HG03066 (cell line): ENCODE measurements around the gene PYCARD.
"Not testable (repeated sequence)": the region's sequence is repeated elsewhere in the genome, so short reads cannot be mapped to it uniquely, and the experiment has no call there.

Source experiments
- ATAC-seq: cut with Tn5 transposase; IDR thresholded peaks from one replicate; pipeline ENCODE4 v1.9.1; 2021; ENCODE audit warnings: low read depth; ENCODE audit not compliant: unreplicated experiment

The PYCARD gene

GRCh38 chr16:31191697-31192428 lies 10.7 kb downstream of the PYCARD start:
- ATAC-seq = no peak

- no peak for ATAC-seq
These were observed 11.6 kb downstream of the PYCARD start for GRCh38 chr16:31190818-31191444.

- ATAC-seq = no peak
These were observed 12.5 kb downstream of the PYCARD start for GRCh38 chr16:31190061-31190460.

GRCh38 chr16:31189412-31189778 lies 13.2 kb downstream of the PYCARD start:
- ATAC-seq = no peak

- ATAC-seq = no peak
These were observed 13.8 kb downstream of the PYCARD start for GRCh38 chr16:31188450-31189411.

- no peak for ATAC-seq
These were observed 14.8 kb downstream of the PYCARD start for GRCh38 chr16:31187808-31188189.

GRCh38 chr16:31186930-31187807 lies 15.4 kb downstream of the PYCARD start:
- ATAC-seq = no peak

- ATAC-seq = no peak
These were observed 16.4 kb downstream of the PYCARD start for GRCh38 chr16:31186176-31186575.

- ATAC-seq = no peak
These were observed 17.2 kb downstream of the PYCARD start for GRCh38 chr16:31185339-31185738.

- no peak for ATAC-seq
These were observed 17.7 kb downstream of the PYCARD start for GRCh38 chr16:31184888-31185287.

- no peak for ATAC-seq
These were observed 18.8 kb downstream of the PYCARD start for GRCh38 chr16:31183432-31184428.

- no peak for ATAC-seq
These were observed 20.2 kb downstream of the PYCARD start for GRCh38 chr16:31182391-31182790.

GRCh38 chr16:31181102-31181830 lies 21.3 kb downstream of the PYCARD start:
- no peak for ATAC-seq

- peak; percentile 46 for ATAC-seq
These were observed 22.7 kb downstream of the PYCARD start, which contains the start of gene FUS for GRCh38 chr16:31179747-31180459. TSS of gene FUS (plus strand) at chr16:31180139. CDS start at chr16:31180215, 76 bp downstream.

- peak; percentile 1 for ATAC-seq
These were observed 23.3 kb downstream of the PYCARD start for GRCh38 chr16:31179219-31179746.

- ATAC-seq = no peak
These were observed 25.4 kb downstream of the PYCARD start for GRCh38 chr16:31177136-31177535.

GRCh38 chr16:31170048-31170447 lies 32.5 kb downstream of the PYCARD start:
- ATAC-seq = not testable (repeated sequence)
